Stimulated activated naive B cell treated with anti-CD40 and anti-IgM and Interleukin-4, amounts not matched to agents 10 μg/mL and 1 μg/mL and 100 μg/mL, for 72 hours (primary cell): ENCODE measurements around the gene TPO.
A peak's percentile ranks its signal among the peaks of the same experiment; 100 is the strongest.
"Not testable (repeated sequence)": the region's sequence is repeated elsewhere in the genome, so short reads cannot be mapped to it uniquely, and the experiment has no call there.

Experiments
- ATAC-seq, 2 donors: fragments of 150-1000 bp; cut with Tn5 transposase; replicated peaks; 2 replicates each; pipeline ENCODE4 v1.10.0; 2021; ENCODE audit warnings: moderate library complexity in 1 of 2
- DNase-seq: peaks from one replicate; pipeline ENCODE4 v3.0.0; 2021
- H3K27ac Mint-ChIP-seq: one replicate; pipeline ENCODE4 v1.8.0; 2022; ENCODE audit warnings: mild to moderate bottlenecking, mixed read lengths
- H3K27me3 Mint-ChIP-seq, 2 donors: one replicate each; pipeline ENCODE4 v1.8.0; 2022; ENCODE audit warnings: mixed read lengths in 2 of 2
- H3K36me3 Mint-ChIP-seq, 2 donors: one replicate each; pipeline ENCODE4 v1.8.0; 2022; ENCODE audit warnings: mixed read lengths in 2 of 2, mild to moderate bottlenecking in 1 of 2
- H3K4me1 Mint-ChIP-seq, 2 donors: one replicate each; pipeline ENCODE4 v1.8.0; 2022; ENCODE audit warnings: mixed read lengths in 2 of 2, mild to moderate bottlenecking in 1 of 2
- H3K4me3 Mint-ChIP-seq, 2 donors: one replicate each; pipeline ENCODE4 v1.8.0; 2022; ENCODE audit warnings: mild to moderate bottlenecking in 2 of 2, mixed read lengths in 2 of 2, moderate library complexity in 1 of 2
- H3K9me3 Mint-ChIP-seq, 2 donors: one replicate each; pipeline ENCODE4 v1.8.0; 2022; ENCODE audit warnings: mixed read lengths in 2 of 2, mild to moderate bottlenecking in 1 of 2

The TPO gene

GRCh38 chr2:1552611-1553010 lies 139.3 kb downstream of the TPO start:
- DNase-seq (no peak), ATAC-seq (no peak)
- Mint-ChIP-seq H3K4me1 (peaks cover 7 to 10% of the 10 kb centered on the region in 2 donors), H3K36me3 (no peaks in the 10 kb centered on the region), H3K27me3 (peaks cover 30 to 41% of the 10 kb centered on the region in 2 donors), H3K9me3 (no peaks in the 10 kb centered on the region), H3K4me3 (no peak overlapping the region), H3K27ac (no peak overlapping the region)

- Mint-ChIP-seq H3K4me3 (no peak overlapping the region), H3K9me3 (no peaks in the 10 kb centered on the region)
- peak in 1 of 2 donors; percentile 18 for ATAC-seq
These were observed 140.5 kb downstream of the TPO start for GRCh38 chr2:1553671-1554295.

GRCh38 chr2:1556286-1556685 lies 143.0 kb downstream of the TPO start:
- Mint-ChIP-seq H3K27ac (no peak overlapping the region), H3K9me3 (no peaks in the 10 kb centered on the region), H3K36me3 (no peaks in the 10 kb centered on the region), H3K4me3 (no peak overlapping the region), H3K27me3 (peaks cover 15 to 30% of the 10 kb centered on the region in 2 donors), H3K4me1 (peaks cover under 1 to 1% of the 10 kb centered on the region in 2 donors)
- ATAC-seq = no peak
- DNase-seq = no peak

More at GRCh38 chr2:1553671-1554295, 140.5 kb downstream of the TPO start:
- peaks cover 29 to 41% of the 10 kb centered on the region in 2 donors for H3K27me3 Mint-ChIP-seq
- no peak overlapping the region for H3K27ac Mint-ChIP-seq
- peaks cover 7 to 10% of the 10 kb centered on the region in 2 donors for H3K4me1 Mint-ChIP-seq
- no peaks in the 10 kb centered on the region for H3K36me3 Mint-ChIP-seq
- DNase-seq = no peak

GRCh38 chr2:1556776-1557466 lies 143.7 kb downstream of the TPO start:
- Mint-ChIP-seq H3K36me3 (no peaks in the 10 kb centered on the region), H3K4me1 (peaks cover 0 to 1% of the 10 kb centered on the region in 2 donors), H3K9me3 (no peaks in the 10 kb centered on the region), H3K27ac (no peak overlapping the region), H3K4me3 (no peak overlapping the region), H3K27me3 (peaks cover 15 to 27% of the 10 kb centered on the region in 2 donors)
- ATAC-seq (no peak), DNase-seq (no peak)

- no peak for ATAC-seq
- DNase-seq = no peak
- peaks cover 15 to 22% of the 10 kb centered on the region in 2 donors for H3K27me3 Mint-ChIP-seq
- no peaks in the 10 kb centered on the region for H3K9me3 Mint-ChIP-seq
- H3K27ac Mint-ChIP-seq = no peak overlapping the region
- H3K4me3 Mint-ChIP-seq = no peak overlapping the region
- H3K36me3 Mint-ChIP-seq = no peaks in the 10 kb centered on the region
- peaks cover 0 to 1% of the 10 kb centered on the region in 2 donors for H3K4me1 Mint-ChIP-seq
These were observed 144.2 kb downstream of the TPO start for GRCh38 chr2:1557467-1557820.

- Mint-ChIP-seq H3K4me3 (no peak overlapping the region), H3K9me3 (no peaks in the 10 kb centered on the region), H3K27ac (no peak overlapping the region), H3K27me3 (peaks cover 19 to 27% of the 10 kb centered on the region in 2 donors), H3K36me3 (no peaks in the 10 kb centered on the region), H3K4me1 (peaks cover 12 to 15% of the 10 kb centered on the region in 2 donors)
- DNase-seq (no peak), ATAC-seq (no peak)
These were observed 146.4 kb downstream of the TPO start for GRCh38 chr2:1559589-1560175.

- no peak for ATAC-seq
- no peak overlapping the region for H3K27ac Mint-ChIP-seq
- H3K4me1 Mint-ChIP-seq = peaks cover 14 to 15% of the 10 kb centered on the region in 2 donors
- H3K9me3 Mint-ChIP-seq = peaks cover under 1% of the 10 kb centered on the region in 2 donors
- H3K27me3 Mint-ChIP-seq = peaks cover 14 to 27% of the 10 kb centered on the region in 2 donors
- H3K36me3 Mint-ChIP-seq = no peaks in the 10 kb centered on the region
- no peak for DNase-seq
- no peak overlapping the region for H3K4me3 Mint-ChIP-seq
These were observed 148.0 kb downstream of the TPO start for GRCh38 chr2:1561259-1561658.

GRCh38 chr2:1561811-1562421 lies 148.7 kb downstream of the TPO start:
- H3K4me3 Mint-ChIP-seq = no peak overlapping the region
- peaks cover 3 to 7% of the 10 kb centered on the region in 2 donors for H3K9me3 Mint-ChIP-seq
- ATAC-seq (no peak), DNase-seq (no peak)
- no peak overlapping the region for H3K27ac Mint-ChIP-seq
- no peaks in the 10 kb centered on the region for H3K36me3 Mint-ChIP-seq
- peaks cover 14 to 17% of the 10 kb centered on the region in 2 donors for H3K4me1 Mint-ChIP-seq
- peaks cover 14 to 27% of the 10 kb centered on the region in 2 donors for H3K27me3 Mint-ChIP-seq

GRCh38 chr2:1563084-1563857 lies 150.0 kb downstream of the TPO start:
- peaks cover 9 to 17% of the 10 kb centered on the region in 2 donors for H3K9me3 Mint-ChIP-seq
- peaks cover 0 to 3% of the 10 kb centered on the region in 2 donors for H3K36me3 Mint-ChIP-seq
- H3K27me3 Mint-ChIP-seq = peaks cover 14 to 26% of the 10 kb centered on the region in 2 donors
- H3K4me1 Mint-ChIP-seq = peaks cover 14 to 17% of the 10 kb centered on the region in 2 donors
- H3K27ac Mint-ChIP-seq = peak overlapping the region; percentile 31
- DNase-seq = no peak
- ATAC-seq = no peak
- H3K4me3 Mint-ChIP-seq = no peak overlapping the region

- H3K4me3 Mint-ChIP-seq = no peak overlapping the region
- H3K27me3 Mint-ChIP-seq = peaks cover 9 to 18% of the 10 kb centered on the region in 2 donors
- ATAC-seq = peak in 1 of 2 donors; percentile 45
- no peak for DNase-seq
- H3K27ac Mint-ChIP-seq = no peak overlapping the region
- H3K36me3 Mint-ChIP-seq = peaks cover 0 to 3% of the 10 kb centered on the region in 2 donors
- peaks cover 14 to 17% of the 10 kb centered on the region in 2 donors for H3K4me1 Mint-ChIP-seq
- peaks cover 9 to 17% of the 10 kb centered on the region in 2 donors for H3K9me3 Mint-ChIP-seq
These were observed 151.0 kb downstream of the TPO start for GRCh38 chr2:1563943-1564891.

GRCh38 chr2:1567556-1568344 lies 154.5 kb downstream of the TPO start:
- H3K9me3 Mint-ChIP-seq = peaks cover 9 to 17% of the 10 kb centered on the region in 2 donors
- DNase-seq (no peak), ATAC-seq (no peak)
- H3K4me1 Mint-ChIP-seq = peaks cover 14 to 16% of the 10 kb centered on the region in 2 donors
- H3K27me3 Mint-ChIP-seq = peaks cover 9% of the 10 kb centered on the region in 2 donors
- H3K4me3 Mint-ChIP-seq = no peak overlapping the region
- no peak overlapping the region for H3K27ac Mint-ChIP-seq
- peaks cover 0 to 3% of the 10 kb centered on the region in 2 donors for H3K36me3 Mint-ChIP-seq

GRCh38 chr2:1568345-1568668 lies 155.0 kb downstream of the TPO start:
- not testable (repeated sequence) for H3K27me3 Mint-ChIP-seq, DNase-seq, H3K27ac Mint-ChIP-seq, ATAC-seq, H3K36me3 Mint-ChIP-seq, H3K4me3 Mint-ChIP-seq
- Mint-ChIP-seq H3K4me1 (peaks cover 14 to 16% of the 10 kb centered on the region in 2 donors), H3K9me3 (peaks cover 9 to 17% of the 10 kb centered on the region in 2 donors)
